GM23248 (cell line): ENCODE measurements around the gene PKP1. TPM values are rescaled to one million over a fixed set of nuclear protein-coding genes. Genes with fewer than 3 reads are reported as not detected.

Experiments used
- DNase-seq: peaks from one replicate; pipeline ENCODE4 v3.0.0-alpha.2; 2015
- H2AFZ ChIP-seq: fragments of 200-600 bp; sonication (generic); 2 replicates; pipeline ENCODE4 v1.6.1; 2016; ENCODE audit warnings: antibody characterized with exemption
- H3F3A ChIP-seq: fragments of 200-600 bp; sonication (generic); 2 replicates; pipeline ENCODE4 v1.6.1; 2016; ENCODE audit warnings: mild to moderate bottlenecking, antibody characterized with exemption, mixed run types; ENCODE audit not compliant: insufficient read depth
- H3K27ac ChIP-seq: fragments of 200-600 bp; sonication (generic); 2 replicates; pipeline ENCODE4 v1.5.1; 2016; ENCODE audit warnings: mild to moderate bottlenecking
- H3K27me3 ChIP-seq: fragments of 200-600 bp; sonication (generic); replicated peaks from 2 replicates; pipeline ENCODE4 v1.6.1; 2016; ENCODE audit warnings: mild to moderate bottlenecking; ENCODE audit not compliant: insufficient read depth
- H3K36me3 ChIP-seq: fragments of 200-600 bp; sonication (generic); 2 replicates; pipeline ENCODE4 v1.6.1; 2016; ENCODE audit warnings: low read depth, mild to moderate bottlenecking
- H3K4me1 ChIP-seq: fragments of 200-600 bp; sonication (generic); 2 replicates; pipeline ENCODE4 v1.6.1; 2016; ENCODE audit warnings: mild to moderate bottlenecking; ENCODE audit not compliant: insufficient read depth
- H3K4me2 ChIP-seq: fragments of 200-600 bp; sonication (generic); one replicate; pipeline ENCODE4 v1.6.1; 2016; ENCODE audit warnings: mild to moderate bottlenecking; ENCODE audit not compliant: unreplicated experiment
- H3K4me3 ChIP-seq: fragments of 200-600 bp; sonication (generic); 2 replicates; pipeline ENCODE4 v1.5.1; 2016; ENCODE audit warnings: mild to moderate bottlenecking
- H3K79me2 ChIP-seq: fragments of 200-600 bp; sonication (generic); 2 replicates; pipeline ENCODE4 v1.6.1; 2016; ENCODE audit warnings: mild to moderate bottlenecking; ENCODE audit not compliant: insufficient read depth
- H3K9ac ChIP-seq: fragments of 200-600 bp; sonication (generic); 2 replicates; pipeline ENCODE4 v1.6.1; 2016; ENCODE audit warnings: mild to moderate bottlenecking
- H3K9me2 ChIP-seq: fragments of 200-600 bp; sonication (generic); 2 replicates; pipeline ENCODE4 v1.6.1; 2016; ENCODE audit warnings: mixed run types, mild to moderate bottlenecking, moderate library complexity; ENCODE audit not compliant: insufficient read depth
- H3K9me3 ChIP-seq: fragments of 200-600 bp; sonication (generic); one replicate; pipeline ENCODE4 v1.6.1; 2017; ENCODE audit warnings: low read depth
- H4K20me1 ChIP-seq: fragments of 200-600 bp; sonication (generic); 2 replicates; pipeline ENCODE4 v1.6.0; 2016; ENCODE audit not compliant: insufficient read depth
- EZH2 ChIP-seq: fragments of 200-600 bp; sonication (generic); IDR thresholded peaks from 2 replicates; pipeline ENCODE4 v1.6.1; 2018; ENCODE audit warnings: antibody characterized with exemption, mild to moderate bottlenecking; ENCODE audit not compliant: insufficient read depth, poor library complexity, severe bottlenecking
- EZH2phosphoT487 ChIP-seq: fragments of 200-600 bp; sonication (generic); IDR thresholded peaks from 2 replicates; pipeline ENCODE4 v1.6.1; 2018; ENCODE audit warnings: antibody characterized with exemption, moderate library complexity, mild to moderate bottlenecking, low read depth; ENCODE audit not compliant: insufficient read depth
- WGBS, 2 experiments: methylation state at CpG; one replicate each; pipeline ENCODE4 v1.1.6; 2015 to 2017; ENCODE audit warnings: low lambda C conversion rate in 2 of 2, low coverage in 1 of 2; ENCODE audit errors: missing lambda C conversion rate in 2 of 2; 5-methylcytosine and 5-hydroxymethylcytosine counted together
- in situ Hi-C: fragments of 300-500 bp; cut with MboI; formaldehyde crosslinking; loops from 2 replicates; pipeline ENCODE4 v1.15.0; 2020
- polyA plus RNA-seq: library from polyadenylated mRNA; unstranded; fragments of >200 nt; fragmentation: Nextera tagmentation; extraction: Ambion mirVana; gene quantifications from 2 replicates; pipeline ENCODE4 v1.2.1, GENCODE V29; 2016
- total RNA-seq: library from RNA; depleted of rRNA; stranded (reverse); fragments of >200 nt; shearing (Covaris generic); gene quantifications from 2 replicates; pipeline ENCODE4 v1.2.3, GENCODE V29; 2014

PKP1 gene
- total and polyA plus RNA-seq, 2 experiments from 2014 or later: 0.15 to 0.43 TPM

GRCh38 chr1:201341377-201341776 is 58.1 kb downstream of the PKP1 start:
- Histone ChIP-seq H3K27me3 (peaks cover 32% of the 10 kb centered on the region), H3K27ac (no peak overlapping the region), H3K9ac (no peak overlapping the region), H2AFZ (no peak overlapping the region), H3K4me1 (no peaks in the 10 kb centered on the region), H3K4me3 (no peak overlapping the region), H3K79me2 (no peaks in the 10 kb centered on the region), H3K4me2 (no peak overlapping the region), H3K9me3 (peaks cover 3% of the 10 kb centered on the region), H3K9me2 (no peaks in the 10 kb centered on the region), H3K36me3 (no peaks in the 10 kb centered on the region), H3F3A (no peaks in the 10 kb centered on the region), H4K20me1 (no peaks in the 10 kb centered on the region)
- 15 to 22% methylated on average over 1 of the region's 1 CpG for WGBS, 2 experiments
- DNase-seq: peak; percentile 20
- TF ChIP-seq EZH2phosphoT487: no peak
- no peak for TF ChIP-seq EZH2
- in situ Hi-C loops: no loop called here

- Histone ChIP-seq H2AFZ (no peak overlapping the region), H3K9me2 (no peaks in the 10 kb centered on the region), H3K9me3 (peaks cover 3% of the 10 kb centered on the region), H3K79me2 (no peaks in the 10 kb centered on the region), H4K20me1 (no peaks in the 10 kb centered on the region), H3K4me3 (no peak overlapping the region), H3K9ac (no peak overlapping the region), H3F3A (no peaks in the 10 kb centered on the region), H3K27me3 (peaks cover 32% of the 10 kb centered on the region), H3K4me1 (no peaks in the 10 kb centered on the region), H3K4me2 (no peak overlapping the region), H3K36me3 (no peaks in the 10 kb centered on the region), H3K27ac (no peak overlapping the region)
- 42 to 50% methylated on average over 6 to 7 of the region's 7 CpGs for WGBS, 2 experiments
- DNase-seq: no peak
- in situ Hi-C loops: no loop called here
- TF ChIP-seq EZH2 (no peak), EZH2phosphoT487 (no peak)
These were observed 61.1 kb downstream of the PKP1 start for GRCh38 chr1:201344206-201345080.

GRCh38 chr1:201345081-201345355 is 61.7 kb downstream of the PKP1 start:
- Histone ChIP-seq H3K4me2 (no peak overlapping the region), H3K9ac (no peak overlapping the region), H3K4me1 (no peaks in the 10 kb centered on the region), H3K36me3 (no peaks in the 10 kb centered on the region), H3F3A (no peaks in the 10 kb centered on the region), H4K20me1 (no peaks in the 10 kb centered on the region), H3K9me2 (no peaks in the 10 kb centered on the region), H3K4me3 (no peak overlapping the region), H3K9me3 (peaks cover 3% of the 10 kb centered on the region), H3K79me2 (no peaks in the 10 kb centered on the region), H2AFZ (no peak overlapping the region), H3K27ac (no peak overlapping the region), H3K27me3 (peaks cover 29% of the 10 kb centered on the region)
- TF ChIP-seq EZH2phosphoT487 (no peak), EZH2 (no peak)
- in situ Hi-C loops: no loop called here
- 84 to 97% methylated on average over 5 of the region's 5 CpGs for WGBS, 2 experiments
- no peak for DNase-seq

GRCh38 chr1:201346337-201346939 is 63.1 kb downstream of the PKP1 start:
- no peak overlapping the region for H3K4me2 ChIP-seq
- H3K9me2 ChIP-seq: no peaks in the 10 kb centered on the region
- H3K4me1 ChIP-seq: no peaks in the 10 kb centered on the region
- no peaks in the 10 kb centered on the region for H3K79me2 ChIP-seq
- H3K9me3 ChIP-seq: no peaks in the 10 kb centered on the region
- in situ Hi-C loops: no loop called here
- TF ChIP-seq EZH2phosphoT487 (no peak), EZH2 (no peak)
- DNase-seq: peak; percentile 71
- H3F3A ChIP-seq: no peaks in the 10 kb centered on the region
- no peak overlapping the region for H3K4me3 ChIP-seq
- H3K9ac ChIP-seq: no peak overlapping the region
- H3K27me3 ChIP-seq: peaks cover 19% of the 10 kb centered on the region
- H3K36me3 ChIP-seq: no peaks in the 10 kb centered on the region
- no peaks in the 10 kb centered on the region for H4K20me1 ChIP-seq
- WGBS, 2 experiments: 52 to 58% methylated on average over 5 of the region's 5 CpGs
- no peak overlapping the region for H2AFZ ChIP-seq
- no peak overlapping the region for H3K27ac ChIP-seq
